Activated CD8-positive, alpha-beta memory T cell treated with anti-CD3 and anti-CD28 coated beads for 48 hours (primary cell): ENCODE results near the gene HSPA12B.

Experiments
- DNase-seq, 3 experiments: peaks; one replicate each; pipeline ENCODE4 v3.0.0-alpha.2; 2020; ENCODE audit warnings: low read depth in 2 of 3, low spot score in 2 of 3

Gene HSPA12B, protein sequence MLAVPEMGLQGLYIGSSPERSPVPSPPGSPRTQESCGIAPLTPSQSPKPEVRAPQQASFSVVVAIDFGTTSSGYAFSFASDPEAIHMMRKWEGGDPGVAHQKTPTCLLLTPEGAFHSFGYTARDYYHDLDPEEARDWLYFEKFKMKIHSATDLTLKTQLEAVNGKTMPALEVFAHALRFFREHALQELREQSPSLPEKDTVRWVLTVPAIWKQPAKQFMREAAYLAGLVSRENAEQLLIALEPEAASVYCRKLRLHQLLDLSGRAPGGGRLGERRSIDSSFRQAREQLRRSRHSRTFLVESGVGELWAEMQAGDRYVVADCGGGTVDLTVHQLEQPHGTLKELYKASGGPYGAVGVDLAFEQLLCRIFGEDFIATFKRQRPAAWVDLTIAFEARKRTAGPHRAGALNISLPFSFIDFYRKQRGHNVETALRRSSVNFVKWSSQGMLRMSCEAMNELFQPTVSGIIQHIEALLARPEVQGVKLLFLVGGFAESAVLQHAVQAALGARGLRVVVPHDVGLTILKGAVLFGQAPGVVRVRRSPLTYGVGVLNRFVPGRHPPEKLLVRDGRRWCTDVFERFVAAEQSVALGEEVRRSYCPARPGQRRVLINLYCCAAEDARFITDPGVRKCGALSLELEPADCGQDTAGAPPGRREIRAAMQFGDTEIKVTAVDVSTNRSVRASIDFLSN

DNA sequence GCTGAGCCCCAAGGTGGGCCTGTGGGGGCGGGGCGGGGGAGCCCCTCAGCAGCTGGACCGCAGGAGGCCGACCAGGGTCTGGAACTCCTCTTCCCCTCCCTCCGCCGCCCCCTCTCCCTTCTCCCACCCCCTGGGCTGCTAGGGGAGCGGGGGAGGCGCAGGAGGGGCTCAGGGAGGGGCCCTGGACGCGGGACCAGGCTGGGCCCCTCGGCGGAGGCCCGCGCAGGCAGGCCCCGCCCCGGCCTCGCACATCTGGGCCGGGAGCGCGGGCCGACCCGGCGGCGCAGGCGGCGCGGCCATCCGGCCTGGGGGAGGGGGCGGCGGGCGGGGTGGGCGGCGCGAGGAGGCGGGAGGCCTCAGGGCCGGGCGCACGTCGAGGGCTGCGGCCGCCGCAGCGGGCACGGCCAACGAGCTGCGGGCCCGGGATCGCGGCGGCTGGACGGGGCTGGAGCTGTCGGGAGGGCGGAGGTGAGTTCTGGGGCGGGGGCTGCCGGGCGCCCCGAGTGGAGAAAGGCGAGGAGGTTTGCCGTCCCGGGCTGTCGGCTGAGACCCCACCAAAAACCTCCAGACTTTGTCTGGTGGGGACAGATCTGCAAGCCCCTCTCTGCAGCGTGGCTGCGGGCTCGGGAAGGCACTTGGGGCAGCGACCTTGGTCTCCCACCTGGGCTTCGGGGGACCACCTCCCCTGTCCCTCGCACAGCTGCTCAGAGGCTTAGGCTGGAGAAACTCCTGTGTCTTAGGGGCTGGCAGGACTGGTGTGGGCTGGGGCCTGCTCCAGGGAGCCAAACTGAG is at the start of gene HSPA12B:
TSS of gene HSPA12B (plus strand) at position 359 of the 792 bp plus-strand sequence. CDS start 5,990 bp downstream, outside the sequence.
- no peak for DNase-seq

DNA sequence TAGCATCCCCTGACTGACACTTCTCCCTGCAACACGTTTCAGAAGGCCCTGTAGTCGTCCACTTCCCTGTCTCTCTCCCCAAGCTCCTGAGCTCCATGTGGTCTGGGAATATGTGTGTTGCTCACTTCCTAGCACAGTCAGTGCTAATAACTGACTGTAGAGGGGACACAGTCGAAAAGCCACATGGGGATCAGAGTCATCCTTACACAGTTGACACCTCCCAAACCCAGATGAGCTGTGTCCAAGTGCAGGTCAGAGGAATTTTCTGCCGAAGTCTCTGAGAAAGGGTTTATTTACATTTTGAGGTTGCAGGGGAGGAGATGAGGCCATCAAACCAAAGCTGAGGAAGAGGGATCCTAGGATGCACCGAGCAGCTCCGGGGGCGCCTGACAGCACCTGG is 47.1 kb upstream of the HSPA12B start:
- DNase-seq = no peak

- no peak for DNase-seq
Measured at GRCh38 chr20:3686421-3686820, 46.1 kb upstream of the HSPA12B start.

GRCh38 chr20:3686867-3687321 is 45.6 kb upstream of the HSPA12B start:
- DNase-seq = no peak

DNA sequence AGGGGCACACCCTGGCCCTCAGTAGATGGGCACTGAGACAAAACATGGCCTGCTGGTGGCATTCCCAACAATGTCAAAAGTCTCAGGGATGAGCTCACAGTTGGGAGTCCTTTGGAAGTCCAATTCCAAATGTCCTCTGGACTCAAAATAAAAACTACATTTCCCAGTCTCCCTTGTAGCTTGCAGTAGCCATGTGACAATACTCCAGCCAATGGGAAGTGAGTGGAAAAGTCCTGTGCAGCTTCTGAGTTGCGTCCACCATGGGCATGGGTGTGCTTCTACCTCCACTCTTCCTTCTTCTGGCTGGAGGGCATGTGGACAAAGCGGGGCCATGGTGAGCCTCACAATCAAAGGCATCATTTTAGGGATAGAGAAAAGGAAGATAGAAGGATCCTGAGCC is 44.8 kb upstream of the HSPA12B start:
- no peak for DNase-seq

DNA sequence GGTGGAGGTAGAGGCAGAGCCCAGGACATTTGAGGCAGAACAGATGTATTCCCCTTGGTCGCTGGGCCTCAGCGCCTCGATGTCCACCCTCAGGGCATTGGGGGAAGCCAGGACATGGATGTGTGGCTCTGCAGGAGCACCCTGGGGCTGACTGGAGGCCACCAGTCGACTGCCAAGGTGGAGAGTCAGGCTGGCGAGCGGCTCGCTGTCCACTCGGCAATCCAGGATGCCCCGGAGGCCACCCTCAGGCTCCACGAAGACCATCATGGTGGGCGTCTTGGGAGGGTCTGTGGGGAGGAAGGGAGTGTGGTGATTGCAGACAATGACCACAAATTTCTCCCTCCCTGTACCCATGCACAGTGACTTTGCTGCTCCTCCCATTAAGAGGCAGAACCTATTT is 42.5 kb upstream of the HSPA12B start:
- no peak for DNase-seq

- DNase-seq = no peak
Measured at GRCh38 chr20:3690413-3690812, 42.1 kb upstream of the HSPA12B start.

GRCh38 chr20:3691306-3691705 is 41.2 kb upstream of the HSPA12B start:
- no peak for DNase-seq

- DNase-seq = no peak
Measured at GRCh38 chr20:3691897-3692296, 40.6 kb upstream of the HSPA12B start.

- DNase-seq = no peak
Measured at GRCh38 chr20:3692706-3693294, 39.7 kb upstream of the HSPA12B start.

DNA sequence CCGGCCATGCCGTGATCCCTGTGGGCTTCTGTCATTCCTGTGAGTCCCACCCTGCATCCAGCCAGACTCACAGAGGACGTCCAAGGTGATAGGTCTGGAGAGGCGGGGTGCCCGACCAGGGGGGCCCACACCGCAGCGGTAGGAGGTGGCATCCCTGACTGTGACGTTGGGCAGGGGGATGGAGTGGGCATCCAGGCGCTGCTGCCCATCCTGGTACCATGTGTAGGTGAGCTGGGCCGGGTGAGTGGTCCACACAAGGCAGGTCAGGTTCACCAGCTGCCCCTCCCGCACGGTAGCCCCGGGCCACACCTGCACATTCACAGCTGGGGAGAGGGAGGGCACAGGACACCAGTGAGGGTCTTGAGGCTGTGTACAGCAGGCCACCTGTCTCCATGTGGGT is 39.1 kb upstream of the HSPA12B start:
- no peak for DNase-seq

GRCh38 chr20:3694864-3695263 is 37.6 kb upstream of the HSPA12B start:
- DNase-seq = no peak

- no peak for DNase-seq
Measured at GRCh38 chr20:3696200-3696599, 36.3 kb upstream of the HSPA12B start.

DNA sequence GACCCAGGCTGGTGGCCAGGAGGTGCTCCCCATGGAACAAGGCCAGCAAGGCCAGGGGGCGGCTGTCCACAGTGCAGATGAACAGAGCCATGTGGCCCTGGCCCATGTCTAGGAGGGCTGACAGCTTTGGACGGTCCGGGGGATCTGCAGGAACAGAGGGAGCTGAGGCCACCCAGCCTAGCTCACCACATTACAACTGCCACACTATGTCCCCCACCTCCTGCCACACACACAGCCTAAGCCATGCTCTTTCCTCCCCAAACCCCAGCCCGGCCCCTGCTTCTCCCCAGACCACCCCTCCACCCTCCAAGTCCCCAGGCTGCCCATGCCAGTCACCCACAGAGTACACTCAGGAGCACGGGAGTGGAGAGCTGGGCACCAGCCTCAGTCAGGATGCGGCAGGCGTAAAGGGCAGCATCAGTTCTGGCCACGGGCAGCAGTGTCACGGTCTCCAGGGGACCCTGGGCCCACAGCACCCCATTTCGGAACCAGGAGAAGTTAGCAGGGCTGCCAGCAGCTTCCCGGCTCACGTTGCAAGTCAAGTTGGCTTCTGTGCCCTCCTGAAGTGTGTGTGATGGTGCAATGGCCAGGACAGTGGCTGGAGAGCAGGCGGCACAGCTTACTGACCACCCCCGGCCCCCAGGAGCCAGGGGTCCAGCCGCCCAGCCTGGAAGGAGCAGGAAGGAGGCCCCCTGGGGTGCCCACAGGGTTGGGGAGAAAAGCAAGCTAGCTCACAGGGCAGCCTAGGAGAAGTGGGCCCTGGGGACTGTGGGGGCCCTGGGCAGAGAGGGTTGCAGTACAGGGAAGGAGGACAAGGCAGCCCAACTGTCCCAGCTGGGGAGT is 35.5 kb upstream of the HSPA12B start:
- no peak for DNase-seq

GRCh38 chr20:3697588-3698305 is 34.7 kb upstream of the HSPA12B start:
- DNase-seq = no peak

GRCh38 chr20:3698591-3699001 is 33.9 kb upstream of the HSPA12B start:
- no peak for DNase-seq

- no peak for DNase-seq
Measured at GRCh38 chr20:3699037-3699436, 33.4 kb upstream of the HSPA12B start.

DNA sequence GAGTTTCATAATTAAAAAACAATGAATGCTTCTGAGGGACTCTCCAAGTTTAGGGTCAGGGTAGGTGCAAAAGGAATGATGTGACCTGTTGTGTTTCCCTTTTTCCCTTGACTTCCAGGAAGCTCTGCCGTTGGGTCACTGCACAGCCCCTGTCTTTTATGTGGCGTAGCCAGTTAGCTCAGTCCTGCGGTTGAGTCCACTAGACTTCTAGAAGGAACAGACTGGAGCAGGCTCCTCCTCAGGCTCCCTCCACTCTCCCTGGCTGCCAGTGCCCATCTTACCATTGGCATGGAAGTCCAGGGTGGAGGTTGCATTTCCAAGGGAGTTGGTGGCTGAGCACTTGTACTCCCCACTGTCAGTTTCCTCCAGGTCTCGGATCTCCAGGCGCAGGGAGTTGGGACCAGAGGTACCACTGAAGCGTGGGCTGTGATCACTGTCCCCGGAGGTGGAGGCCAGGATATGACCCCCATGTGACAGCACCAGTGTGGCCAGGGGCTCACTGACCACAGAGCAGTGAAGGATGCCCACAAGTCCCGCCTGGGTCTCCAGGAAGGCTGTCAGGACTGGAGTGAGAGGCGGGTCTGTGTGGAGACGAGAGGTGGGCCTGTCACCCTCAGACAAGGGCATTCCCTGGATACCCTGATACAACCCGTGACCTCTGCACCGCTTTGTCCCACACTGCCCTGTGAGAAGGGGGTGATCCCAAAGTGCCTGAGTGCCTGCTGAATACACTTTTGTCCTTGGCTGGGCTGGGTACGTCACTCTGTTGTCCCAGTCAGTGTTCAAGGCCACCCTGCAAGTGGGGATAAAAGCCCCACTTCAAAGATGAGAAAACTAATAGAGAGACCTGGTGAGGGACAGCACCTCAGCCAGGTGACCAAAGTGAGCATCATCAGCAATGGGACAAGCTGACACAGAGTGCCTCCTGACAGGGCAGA is 31.2 kb upstream of the HSPA12B start:
- DNase-seq = no peak
